Right ventricle myocardium superior (tissue), 1 donor: Measurements from ENCODE around the gene ASPN. TPM values are rescaled to one million over a fixed set of nuclear protein-coding genes. Genes with fewer than 3 reads are reported as not detected.

Source experiments
- ATAC-seq: fragments of 200-7000 bp; cut with Tn5 transposase; one replicate; pipeline ENCODE4 v1.9.1; 2020; ENCODE audit warnings: mild to moderate bottlenecking; ENCODE audit not compliant: poor library complexity
- DNase-seq: peaks from one replicate; pipeline ENCODE4 v3.0.0-alpha.2; 2020
- intact Hi-C: fragments of 100-400 bp; cut with DNase I; formaldehyde crosslinking; loops from one replicate; pipeline ENCODE4 v1.11.2; 2022
- long read RNA-seq: library from polyadenylated mRNA; unstranded; transcript quantifications from one replicate; pipeline ENCODE4 v2.0.0, GENCODE V29; 2021
- total RNA-seq: library from RNA; stranded (reverse); fragmentation: NEBNext Ultra II Directional; extraction: Animal tissue kit (Norgen Biotek cat#: 25700); gene quantifications from one replicate; pipeline ENCODE4 v1.2.1, GENCODE V29; 2021
- donor health status: DM: no; HTN: yes; CAD: no; lungs with severe emphysema.

ASPN gene
- total RNA-seq = 4.8 TPM
- long read RNA-seq, partial matches to known transcripts = 0 of 4 reads
- long read RNA-seq, other reads (novel, unspliced or antisense) = 0 of 4 reads

DNA sequence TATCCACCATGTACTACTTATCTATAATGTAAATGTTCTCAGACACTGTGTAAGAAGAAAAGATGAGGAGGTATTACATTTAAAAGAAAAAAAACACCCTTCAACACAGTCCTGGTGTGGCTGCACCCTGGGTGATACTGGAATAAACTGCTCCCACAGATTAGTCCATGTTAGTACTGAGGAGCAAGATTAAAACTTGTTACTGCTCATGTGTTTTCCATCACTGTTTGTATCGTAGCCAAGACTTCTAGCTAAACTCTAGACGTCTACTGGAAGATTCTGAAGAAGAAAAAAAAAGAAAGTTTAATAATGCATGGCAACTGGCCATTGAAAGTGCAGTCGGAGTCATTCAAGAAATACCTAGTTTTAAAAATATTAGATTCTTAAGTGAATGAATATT is at the start of gene ASPN:
ASPN (minus strand) TSS at position 178 of the 400 bp plus-strand sequence.
- ATAC-seq (peak; percentile 75), DNase-seq (no peak)
- intact Hi-C loops = no loop called here

DNA sequence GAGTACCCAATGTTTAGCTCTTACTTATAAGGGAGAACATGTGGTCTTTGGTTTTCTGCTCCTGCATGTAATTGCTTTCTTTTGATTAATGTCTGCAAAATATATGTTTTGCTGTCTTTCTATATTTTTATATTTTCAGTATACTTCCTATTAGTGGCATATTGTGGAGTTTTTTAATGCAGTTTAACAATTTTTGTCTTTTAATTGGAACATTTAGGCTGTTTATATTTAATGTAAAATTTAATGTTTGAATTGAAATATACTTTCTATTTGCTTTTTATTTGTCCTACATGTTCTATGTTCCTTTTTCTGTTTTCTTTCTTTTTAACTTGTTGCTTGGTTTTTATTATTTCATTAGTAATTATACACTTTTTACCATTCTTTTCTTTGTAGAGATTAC is 48.6 kb upstream of the ASPN start:
- intact Hi-C loops = no loop called here
- ATAC-seq = no peak

GRCh38 chr9:92529124-92529523 is 46.8 kb upstream of the ASPN start:
- no peak for ATAC-seq
- intact Hi-C loops = no loop called here

More for the DNA sequence above, 48.6 kb upstream of the ASPN start:
- no peak for DNase-seq

DNA sequence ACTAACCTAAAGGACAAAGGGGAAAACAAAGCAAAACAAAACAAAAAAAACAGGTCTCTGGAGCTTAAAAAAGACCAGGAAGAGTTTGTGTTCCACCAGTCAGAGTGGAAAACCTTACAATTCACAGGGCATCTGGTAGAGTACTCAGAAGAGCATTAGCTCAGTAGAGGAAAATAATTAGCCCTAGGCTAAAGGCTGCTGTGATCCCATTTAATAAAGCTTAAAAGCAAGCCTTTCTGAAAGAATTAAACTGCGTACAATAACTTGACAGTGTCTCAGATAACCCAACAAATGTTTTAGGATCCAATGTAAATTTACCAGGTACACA is 46.2 kb upstream of the ASPN start:
- DNase-seq (no peak), ATAC-seq (peak; percentile 70)
- intact Hi-C loops = no loop called here

More at GRCh38 chr9:92529124-92529523, 46.8 kb upstream of the ASPN start:
- DNase-seq = no peak

GRCh38 chr9:92527832-92528521 is 45.7 kb upstream of the ASPN start:
- no peak for DNase-seq
- peak; percentile 82 for ATAC-seq
- intact Hi-C loops = no loop called here

DNA sequence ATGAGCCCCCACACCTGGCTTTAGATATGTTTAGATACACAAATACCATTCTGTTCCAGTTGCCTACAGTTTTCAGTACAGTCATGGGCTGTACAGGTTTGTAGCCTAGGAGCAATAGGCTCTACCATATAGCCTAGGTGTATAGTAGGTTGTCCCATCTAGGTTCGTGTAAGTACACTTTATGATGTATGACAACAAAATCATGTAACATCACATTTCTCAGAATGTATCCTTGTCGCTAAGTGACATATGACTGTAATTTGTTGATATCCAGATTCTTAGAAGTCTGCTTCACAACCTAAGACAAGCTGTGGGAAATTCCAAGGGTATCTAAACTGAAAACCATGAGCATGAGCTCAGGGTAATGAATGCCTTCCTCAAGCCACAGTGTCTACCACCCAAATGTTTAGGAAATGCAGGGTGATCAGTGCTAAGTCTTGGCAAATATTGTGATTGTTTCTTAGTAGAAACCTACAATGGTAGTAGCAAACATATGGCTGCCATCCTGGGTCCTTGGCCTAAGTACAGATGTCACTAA is 45.1 kb upstream of the ASPN start:
- intact Hi-C loops = no loop called here
- no peak for ATAC-seq
- no peak for DNase-seq

GRCh38 chr9:92525306-92525705 is 43.0 kb upstream of the ASPN start:
- intact Hi-C loops = no loop called here
- no peak for ATAC-seq
- DNase-seq = no peak

GRCh38 chr9:92524881-92525280 is 42.6 kb upstream of the ASPN start:
- no peak for ATAC-seq
- intact Hi-C loops = no loop called here
- DNase-seq = no peak

DNA sequence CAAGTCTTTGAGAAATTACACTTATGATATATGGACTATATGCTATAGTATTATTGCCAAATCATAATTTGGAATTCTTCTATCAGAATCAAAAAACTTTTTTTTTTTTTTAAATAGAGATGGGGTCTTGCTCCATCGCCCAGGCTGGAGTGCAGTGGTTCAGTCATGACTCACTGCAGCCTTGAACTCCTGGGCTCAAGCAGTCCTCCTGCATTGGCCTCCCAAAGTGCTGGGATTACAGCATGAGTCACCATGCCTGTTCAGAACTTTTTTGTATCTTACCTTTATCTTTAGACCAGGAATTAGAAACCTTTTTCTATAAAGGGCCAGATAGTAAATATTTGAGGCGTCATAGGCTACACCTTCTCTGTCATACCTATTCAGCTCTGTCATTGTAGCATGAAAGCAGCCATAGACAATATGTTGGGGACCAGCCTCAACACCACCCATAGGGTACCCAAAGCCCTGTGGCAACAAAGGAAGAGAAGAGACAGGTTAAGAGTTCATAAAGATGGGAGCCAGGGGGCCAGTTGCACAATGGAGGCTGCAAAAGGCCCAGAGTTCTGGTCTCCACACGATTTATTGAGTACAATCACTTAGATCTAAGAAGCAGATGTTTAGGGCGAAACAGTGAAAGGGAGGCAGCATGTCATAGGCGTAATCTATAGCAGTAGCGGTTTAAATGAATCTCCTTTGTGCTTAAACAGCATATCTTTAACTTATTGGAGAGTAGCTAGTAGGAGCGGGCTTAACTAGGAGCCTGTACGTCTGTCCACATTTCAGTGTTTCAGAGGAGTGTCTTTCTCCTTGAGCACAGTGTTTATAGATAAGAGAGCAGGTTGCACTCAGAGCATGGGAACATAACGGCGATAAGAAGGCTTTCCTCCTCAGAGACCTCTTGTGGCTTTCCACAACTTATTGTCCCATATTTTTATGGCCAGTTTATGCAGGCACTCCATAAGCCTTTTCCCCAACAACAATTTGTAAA is 41.0 kb upstream of the ASPN start:
- intact Hi-C loops = no loop called here
- ATAC-seq (no peak), DNase-seq (no peak)

DNA sequence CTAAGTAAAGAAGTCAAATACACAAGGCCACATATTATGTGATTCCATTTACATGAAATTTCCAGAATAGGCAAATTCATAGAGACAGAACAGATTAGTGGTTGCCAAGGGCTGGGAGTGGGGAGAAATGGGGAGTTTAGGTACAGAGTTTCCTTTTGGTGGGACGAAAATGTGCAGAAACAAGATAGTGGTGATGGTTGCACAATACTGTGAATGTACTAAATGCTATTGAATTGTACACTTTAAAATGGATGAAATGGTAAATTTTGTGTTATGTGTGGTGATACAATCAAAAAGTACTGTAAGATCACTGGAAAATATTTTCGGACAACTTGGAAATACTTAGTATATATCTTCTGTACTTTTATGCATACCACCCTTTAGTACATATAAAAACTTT is 38.5 kb upstream of the ASPN start:
- intact Hi-C loops = no loop called here

GRCh38 chr9:92518199-92518598 is 35.9 kb upstream of the ASPN start:
- ATAC-seq (no peak), DNase-seq (no peak)
- intact Hi-C loops = no loop called here

More for the DNA sequence above, 38.5 kb upstream of the ASPN start:
- ATAC-seq (no peak), DNase-seq (no peak)

DNA sequence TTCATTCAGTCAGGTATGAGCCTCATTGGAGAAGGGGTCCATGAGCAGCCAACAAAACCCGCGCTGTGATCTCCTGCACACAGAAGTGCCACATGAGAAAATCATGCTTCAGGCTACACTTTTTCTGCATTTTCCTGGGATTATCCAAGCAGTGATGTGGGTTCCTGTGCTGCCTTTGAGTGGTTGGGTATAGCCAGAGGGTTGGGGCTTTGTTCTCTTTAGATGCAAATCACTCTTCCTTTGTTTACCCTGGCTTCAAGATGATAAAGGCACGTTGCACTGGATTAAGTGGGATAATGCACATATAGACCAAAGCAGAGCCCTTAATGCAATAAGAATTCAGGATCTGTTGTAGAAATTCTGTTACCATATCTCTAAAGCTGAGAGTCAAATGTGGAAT is 34.7 kb upstream of the ASPN start:
- DNase-seq = no peak
- no peak for ATAC-seq
- intact Hi-C loops = no loop called here

- DNase-seq (no peak), ATAC-seq (no peak)
- intact Hi-C loops = no loop called here
Observed at GRCh38 chr9:92516521-92516920, 34.2 kb upstream of the ASPN start.

DNA sequence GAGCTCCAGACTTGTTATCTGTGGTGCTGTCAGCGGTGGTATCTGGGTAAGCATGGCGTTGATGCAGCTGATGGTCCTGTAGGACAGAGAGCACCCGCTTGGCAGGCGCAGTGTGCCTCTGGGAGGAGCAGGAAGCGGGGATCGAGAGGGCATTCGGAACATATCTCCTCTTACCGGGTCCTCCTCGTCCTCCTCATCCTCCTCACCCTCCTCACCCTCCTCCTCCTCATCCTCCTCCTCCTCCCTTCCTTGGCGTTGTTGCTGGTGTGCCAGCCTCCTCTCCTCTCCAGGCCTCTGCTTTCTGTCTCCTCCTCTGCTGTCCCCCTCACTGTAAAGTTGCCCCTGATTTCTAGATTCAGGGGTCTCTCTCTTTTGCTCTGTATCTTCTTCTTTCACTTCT is 32.3 kb upstream of the ASPN start:
- intact Hi-C loops = no loop called here
- ATAC-seq = no peak

GRCh38 chr9:92513349-92513748 is 31.0 kb upstream of the ASPN start:
- DNase-seq = no peak
- intact Hi-C loops = no loop called here
- ATAC-seq = peak; percentile 12

More for the DNA sequence above, 32.3 kb upstream of the ASPN start:
- no peak for DNase-seq

GRCh38 chr9:92512622-92513021 is 30.3 kb upstream of the ASPN start:
- intact Hi-C loops = no loop called here
- ATAC-seq (no peak), DNase-seq (no peak)

GRCh38 chr9:92510747-92511146 is 28.4 kb upstream of the ASPN start:
- DNase-seq = no peak
- intact Hi-C loops = no loop called here
- no peak for ATAC-seq

GRCh38 chr9:92509050-92509449 is 26.7 kb upstream of the ASPN start:
- DNase-seq (no peak), ATAC-seq (no peak)
- intact Hi-C loops = no loop called here

DNA sequence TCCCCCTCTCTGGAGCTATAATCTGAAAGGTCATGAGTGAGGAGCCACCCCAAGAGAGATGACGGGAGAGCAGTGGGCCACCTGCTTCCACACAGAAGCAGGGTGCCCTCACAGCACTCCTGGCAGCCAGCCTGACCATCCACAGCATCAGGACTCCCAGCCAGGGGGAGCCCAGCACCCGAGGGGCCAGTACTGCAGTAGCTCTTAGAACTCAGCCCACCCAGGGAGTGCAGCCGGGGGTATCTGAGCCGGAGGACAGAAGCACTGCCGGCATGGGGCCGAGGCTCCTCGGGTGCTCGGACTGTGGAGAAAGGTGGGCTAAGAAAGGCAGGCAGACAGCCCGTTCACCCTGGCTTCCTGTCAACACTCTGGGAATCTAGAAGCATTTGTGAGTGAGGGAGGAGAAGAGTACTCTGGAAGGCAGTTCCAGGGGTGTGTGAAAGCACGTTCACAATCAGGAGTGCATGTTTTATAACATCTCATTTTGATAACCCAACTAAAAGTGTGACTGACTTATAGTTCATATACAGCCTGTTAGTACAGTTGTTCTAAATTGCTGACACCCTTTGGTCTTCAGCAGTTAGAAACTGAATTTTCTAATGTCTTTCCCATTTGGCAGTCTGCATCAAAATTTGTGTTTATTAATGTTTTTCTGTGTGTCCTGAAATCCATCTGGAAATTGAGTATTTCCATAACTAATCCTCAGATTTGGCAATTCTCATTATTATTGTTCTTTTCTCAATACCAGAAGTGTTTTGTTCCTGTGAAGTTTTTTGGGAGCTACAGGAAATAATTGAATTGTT is 25.9 kb upstream of the ASPN start:
- intact Hi-C loops = no loop called here
- DNase-seq (peak; percentile 53), ATAC-seq (peak; percentile 18)
